Measurements from ENCODE around the gene GAK. TPM values are rescaled to one million over a fixed set of nuclear protein-coding genes. Genes with fewer than 3 reads are reported as not detected.

Gene GAK
- total and polyA plus RNA-seq, 2 of the 13 experiments (the other 11 are each of a cell fraction or from before 2014, with no cell fraction given), result 17.5 to 44.3 TPM

- CTCF ChIA-PET (ENCODE audit: low intra/inter-chr PET ratio, low total read pairs), result no interaction called here
- H3K36me3 ChIP-seq (replicated peaks in 1 of 2; ENCODE audit: control insufficient read depth in 1 of 2, insufficient read depth in 2 of 2, low read length in 2 of 2), result peaks cover 13 to 28% of the 10 kb centered on the region in 2 experiments
- DNase-seq (ENCODE audit: low spot score), result no peak
Observed at GRCh38 chr4:870951-871350, 61.2 kb downstream of the GAK start.

GRCh38 chr4:869776-870175 is 62.3 kb downstream of the GAK start:
- H3K27me3 ChIP-seq (ENCODE audit: control insufficient read depth in 1 of 2, insufficient read depth in 2 of 2, low read length in 2 of 2), result no peaks in the 10 kb centered on the region
- H3K4me3 ChIP-seq (replicated peaks in 1 of 3; ENCODE audit: insufficient read depth in 1 of 3, low read depth in 2 of 3, low read length in 3 of 3), result no peak overlapping the region
- CTCF ChIA-PET (ENCODE audit: low intra/inter-chr PET ratio, low total read pairs), result no interaction called here
- in situ Hi-C loops (cut with HindIII; ENCODE audit: extremely low pct_ligation_motif_present, low pct_unique_long_range_greater_than_20kb) (no loop called here), intact Hi-C loops (cut with micrococcal nuclease; ENCODE audit: unreplicated experiment) (no loop called here)
- H4K20me1 ChIP-seq (ENCODE audit: insufficient read depth, low read length), result no peaks in the 10 kb centered on the region
- peaks cover 3% of the 10 kb centered on the region for H3K4me1 ChIP-seq (ENCODE audit: insufficient read depth, low read length)
- no peak overlapping the region for H3K27ac ChIP-seq (ENCODE audit: extremely low read length, insufficient read depth, low read length)
- DNase-seq (ENCODE audit: low spot score) (no peak), FAIRE-seq (no peak), ATAC-seq (no peak)
- TF ChIP-seq CEBPB (IDR thresholded peaks at IDR 0.05; ENCODE audit: borderline replicate concordance, low read depth, low read length) (no peak), HNF1A (IDR thresholded peaks at IDR 0.05; ENCODE audit: low read depth) (no peak), HNF1A (CRISPR knock-in tag; IDR thresholded peaks at IDR 0.05; ENCODE audit: borderline replicate concordance) (no peak), RXRB (CRISPR knock-in tag; IDR thresholded peaks at IDR 0.05; ENCODE audit: borderline replicate concordance) (no peak), RAD51 (IDR thresholded peaks at IDR 0.05; ENCODE audit: borderline replicate concordance) (no peak), ATF2 (CRISPR knock-in tag; IDR thresholded peaks at IDR 0.05) (no peak)
- no peak overlapping the region for H3K4me2 ChIP-seq (ENCODE audit: low read depth, low read length)
- no peak overlapping the region for H2AFZ ChIP-seq (ENCODE audit: low read length)
- BruUV-seq (replicated peaks), result no TSS peak
- peaks cover 13 to 33% of the 10 kb centered on the region in 2 experiments for H3K36me3 ChIP-seq (replicated peaks in 1 of 2; ENCODE audit: control insufficient read depth in 1 of 2, insufficient read depth in 2 of 2, low read length in 2 of 2)
- POLR2A ChIA-PET, result no interaction called here
- 95% methylated on average over 13 of the region's 15 CpGs for WGBS (ENCODE audit: low lambda C conversion rate)
- H3K9me3 ChIP-seq (ENCODE audit: low read length), result no peaks in the 10 kb centered on the region
- H3K79me2 ChIP-seq (ENCODE audit: insufficient read depth, low read length), result no peaks in the 10 kb centered on the region
- H3K9ac ChIP-seq (ENCODE audit: insufficient read depth, low read depth, low read length), result no peak overlapping the region

More at GRCh38 chr4:870951-871350, 61.2 kb downstream of the GAK start:
- intact Hi-C loops (cut with micrococcal nuclease; ENCODE audit: unreplicated experiment) (no loop called here), in situ Hi-C loops (cut with HindIII; ENCODE audit: extremely low pct_ligation_motif_present, low pct_unique_long_range_greater_than_20kb) (no loop called here)
- WGBS (ENCODE audit: low lambda C conversion rate), result 98% methylated on average over 10 of the region's 20 CpGs
- Histone ChIP-seq H3K9ac (ENCODE audit: insufficient read depth, low read depth, low read length) (no peak overlapping the region), H3K79me2 (ENCODE audit: insufficient read depth, low read length) (no peaks in the 10 kb centered on the region), H3K4me3 (replicated peaks in 1 of 3; ENCODE audit: insufficient read depth in 1 of 3, low read depth in 2 of 3, low read length in 3 of 3) (no peak overlapping the region), H2AFZ (ENCODE audit: low read length) (no peak overlapping the region), H3K4me1 (ENCODE audit: insufficient read depth, low read length) (peaks cover 15% of the 10 kb centered on the region), H3K9me3 (ENCODE audit: low read length) (no peaks in the 10 kb centered on the region), H4K20me1 (ENCODE audit: insufficient read depth, low read length) (no peaks in the 10 kb centered on the region), H3K27me3 (ENCODE audit: control insufficient read depth in 1 of 2, insufficient read depth in 2 of 2, low read length in 2 of 2) (no peaks in the 10 kb centered on the region), H3K27ac (ENCODE audit: extremely low read length, insufficient read depth, low read length) (no peak overlapping the region), H3K4me2 (ENCODE audit: low read depth, low read length) (no peak overlapping the region)
- ATAC-seq, result no peak
- no peak for FAIRE-seq
- POLR2A ChIA-PET, result no interaction called here
- BruUV-seq (replicated peaks), result no TSS peak
- no peak for TF ChIP-seq ZBTB44 (CRISPR knock-in tag; IDR thresholded peaks at IDR 0.05)
- peak; percentile 28 for TF ChIP-seq AGO2 (optimal IDR thresholded peaks at IDR 0.05; ENCODE audit: low read depth, low read length)
